WERI-Rb-1 (cell line): ENCODE measurements around the gene KCNJ15.

ENCODE experiments used
- DNase-seq: peaks from one replicate; pipeline ENCODE4 v3.0.0-alpha.2; 2020
- H3K27ac ChIP-seq: fragments of 250-450 bp; sonication (Bioruptor Pico); 2 replicates; pipeline ENCODE4 v1.5.1; 2020; ENCODE audit warnings: mild to moderate bottlenecking, moderate library complexity
- H3K27me3 ChIP-seq: fragments of 250-450 bp; sonication (Bioruptor Pico); 2 replicates; pipeline ENCODE4 v1.5.1; 2021; ENCODE audit warnings: mild to moderate bottlenecking, low read depth, moderate library complexity; ENCODE audit not compliant: insufficient read depth, severe bottlenecking
- H3K36me3 ChIP-seq: fragments of 250-450 bp; sonication (Bioruptor Pico); 2 replicates; pipeline ENCODE4 v1.5.1; 2020; ENCODE audit warnings: mild to moderate bottlenecking, moderate library complexity
- H3K4me3 ChIP-seq: 2 replicates; pipeline ENCODE4 v1.5.1; 2011; ENCODE audit warnings: low read depth, mild to moderate bottlenecking, control low read depth, low read length
- H3K9me3 ChIP-seq: fragments of 250-450 bp; sonication (Bioruptor Pico); 2 replicates; pipeline ENCODE4 v1.5.1; 2021; ENCODE audit warnings: mild to moderate bottlenecking, moderate library complexity; ENCODE audit not compliant: severe bottlenecking
- TF ChIP-seq, protein P1 (sequence below): IDR thresholded peaks from 2 replicates; pipeline ENCODE4 v1.5.1; 2011; ENCODE audit warnings: low read depth, mild to moderate bottlenecking, control low read depth, inconsistent platforms, low read length

KCNJ15 gene

DNA sequence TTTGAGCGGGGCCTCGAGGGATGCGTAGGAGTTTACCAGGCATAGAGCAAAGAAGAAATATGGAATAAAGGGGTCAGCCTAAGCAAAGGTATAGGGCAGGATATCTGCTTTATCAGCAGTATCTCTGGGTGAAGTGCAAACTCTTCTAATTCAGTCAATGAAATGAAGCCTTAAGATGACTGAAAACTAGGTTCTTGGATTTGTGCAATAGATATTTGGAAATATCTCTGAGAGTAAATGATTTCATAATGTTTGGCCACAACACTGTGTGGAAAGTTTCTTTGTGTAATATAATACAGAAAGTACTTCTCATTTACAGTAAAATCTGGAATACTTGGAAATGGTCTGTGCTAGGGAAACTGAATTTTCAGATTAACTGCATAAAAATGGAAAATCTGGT lies 26.1 kb downstream of the KCNJ15 start:
- no peak for DNase-seq
- H3K27ac ChIP-seq = no peak overlapping the region
- no peaks in the 10 kb centered on the region for H3K27me3 ChIP-seq
- H3K9me3 ChIP-seq = no peaks in the 10 kb centered on the region
- H3K36me3 ChIP-seq = no peaks in the 10 kb centered on the region
- no peak overlapping the region for H3K4me3 ChIP-seq
- TF ChIP-seq, protein P1, sequence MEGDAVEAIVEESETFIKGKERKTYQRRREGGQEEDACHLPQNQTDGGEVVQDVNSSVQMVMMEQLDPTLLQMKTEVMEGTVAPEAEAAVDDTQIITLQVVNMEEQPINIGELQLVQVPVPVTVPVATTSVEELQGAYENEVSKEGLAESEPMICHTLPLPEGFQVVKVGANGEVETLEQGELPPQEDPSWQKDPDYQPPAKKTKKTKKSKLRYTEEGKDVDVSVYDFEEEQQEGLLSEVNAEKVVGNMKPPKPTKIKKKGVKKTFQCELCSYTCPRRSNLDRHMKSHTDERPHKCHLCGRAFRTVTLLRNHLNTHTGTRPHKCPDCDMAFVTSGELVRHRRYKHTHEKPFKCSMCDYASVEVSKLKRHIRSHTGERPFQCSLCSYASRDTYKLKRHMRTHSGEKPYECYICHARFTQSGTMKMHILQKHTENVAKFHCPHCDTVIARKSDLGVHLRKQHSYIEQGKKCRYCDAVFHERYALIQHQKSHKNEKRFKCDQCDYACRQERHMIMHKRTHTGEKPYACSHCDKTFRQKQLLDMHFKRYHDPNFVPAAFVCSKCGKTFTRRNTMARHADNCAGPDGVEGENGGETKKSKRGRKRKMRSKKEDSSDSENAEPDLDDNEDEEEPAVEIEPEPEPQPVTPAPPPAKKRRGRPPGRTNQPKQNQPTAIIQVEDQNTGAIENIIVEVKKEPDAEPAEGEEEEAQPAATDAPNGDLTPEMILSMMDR = no peak

DNA sequence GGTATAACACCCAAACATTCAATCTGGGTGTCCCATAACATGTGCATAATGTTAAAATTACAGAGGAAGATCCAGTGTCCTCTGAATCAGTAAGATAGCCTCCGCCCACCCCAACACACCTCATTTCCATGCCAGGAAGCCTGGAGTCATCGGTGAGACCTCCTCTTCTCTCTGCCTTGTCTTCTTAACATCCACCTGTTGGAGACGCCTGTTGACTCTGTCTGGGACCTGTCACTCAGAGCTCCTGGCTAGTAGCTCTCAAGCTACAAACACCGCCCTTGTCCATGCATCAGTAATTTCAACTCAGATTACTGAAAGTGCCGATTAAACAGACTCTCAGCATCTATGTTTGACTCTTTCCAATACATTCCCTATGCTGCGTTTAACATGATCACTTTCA lies 27.4 kb downstream of the KCNJ15 start:
- TF ChIP-seq, protein P1 = no peak
- Histone ChIP-seq H3K27ac (no peak overlapping the region), H3K27me3 (no peaks in the 10 kb centered on the region), H3K9me3 (no peaks in the 10 kb centered on the region), H3K36me3 (no peaks in the 10 kb centered on the region), H3K4me3 (no peak overlapping the region)
- no peak for DNase-seq

DNA sequence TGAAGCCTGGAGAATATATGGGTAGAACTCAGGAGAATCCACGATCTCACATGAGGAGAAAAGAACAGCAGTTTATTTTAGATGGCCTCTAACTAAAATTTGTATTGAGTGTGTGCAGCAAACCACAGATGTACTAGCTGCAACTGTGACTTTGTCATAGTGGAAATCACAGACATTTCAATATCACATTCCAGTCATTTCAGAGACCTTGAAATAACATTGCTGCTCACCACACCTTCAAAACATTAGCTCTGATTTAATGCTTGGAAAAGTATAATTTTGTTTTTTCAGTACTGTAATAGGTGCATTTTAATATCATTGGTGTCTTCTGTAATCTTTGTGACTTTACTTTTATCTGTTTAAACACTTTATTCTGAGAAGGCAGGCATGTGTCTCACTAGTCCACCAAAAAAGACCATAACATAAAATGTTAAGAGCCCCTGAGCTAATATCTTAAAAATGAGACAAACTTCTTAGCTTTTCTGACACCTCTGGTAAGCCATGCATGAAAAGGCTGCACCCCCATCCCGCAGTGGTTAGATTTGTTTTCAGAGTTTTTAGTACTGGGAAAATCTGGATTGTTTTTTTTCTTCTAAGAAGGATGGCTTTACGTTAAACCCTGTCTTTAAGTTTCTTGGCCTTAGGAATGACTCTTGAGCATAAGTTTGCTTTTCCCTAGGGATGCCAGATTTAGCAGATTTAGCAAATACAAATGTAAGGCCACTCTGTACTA lies 30.1 kb downstream of the KCNJ15 start:
- DNase-seq = no peak
- no peak overlapping the region for H3K4me3 ChIP-seq
- H3K27me3 ChIP-seq = no peaks in the 10 kb centered on the region
- H3K36me3 ChIP-seq = no peaks in the 10 kb centered on the region
- TF ChIP-seq, protein P1 = no peak
- no peaks in the 10 kb centered on the region for H3K9me3 ChIP-seq
- H3K27ac ChIP-seq = no peak overlapping the region

DNA sequence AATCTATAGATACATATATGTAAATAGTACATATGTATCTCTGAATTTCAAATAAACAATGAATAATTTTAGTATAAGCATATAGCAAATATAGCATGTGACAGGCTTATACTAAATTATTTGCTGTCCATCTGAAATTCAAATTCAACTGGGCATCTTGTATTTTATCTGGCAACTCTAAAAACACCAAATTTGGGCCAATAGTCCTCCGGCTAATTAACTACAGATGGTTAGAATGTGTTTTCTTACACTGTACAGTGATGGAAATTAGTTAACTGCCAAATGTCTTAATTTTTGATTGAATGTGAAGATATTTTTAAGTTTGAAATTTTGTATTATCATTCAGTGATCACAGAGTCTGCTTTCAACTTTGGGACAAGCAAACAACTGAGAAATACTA lies 30.7 kb downstream of the KCNJ15 start:
- no peak overlapping the region for H3K4me3 ChIP-seq
- H3K36me3 ChIP-seq = no peaks in the 10 kb centered on the region
- TF ChIP-seq, protein P1 = no peak
- no peaks in the 10 kb centered on the region for H3K27me3 ChIP-seq
- no peak overlapping the region for H3K27ac ChIP-seq
- no peak for DNase-seq
- H3K9me3 ChIP-seq = no peaks in the 10 kb centered on the region

DNA sequence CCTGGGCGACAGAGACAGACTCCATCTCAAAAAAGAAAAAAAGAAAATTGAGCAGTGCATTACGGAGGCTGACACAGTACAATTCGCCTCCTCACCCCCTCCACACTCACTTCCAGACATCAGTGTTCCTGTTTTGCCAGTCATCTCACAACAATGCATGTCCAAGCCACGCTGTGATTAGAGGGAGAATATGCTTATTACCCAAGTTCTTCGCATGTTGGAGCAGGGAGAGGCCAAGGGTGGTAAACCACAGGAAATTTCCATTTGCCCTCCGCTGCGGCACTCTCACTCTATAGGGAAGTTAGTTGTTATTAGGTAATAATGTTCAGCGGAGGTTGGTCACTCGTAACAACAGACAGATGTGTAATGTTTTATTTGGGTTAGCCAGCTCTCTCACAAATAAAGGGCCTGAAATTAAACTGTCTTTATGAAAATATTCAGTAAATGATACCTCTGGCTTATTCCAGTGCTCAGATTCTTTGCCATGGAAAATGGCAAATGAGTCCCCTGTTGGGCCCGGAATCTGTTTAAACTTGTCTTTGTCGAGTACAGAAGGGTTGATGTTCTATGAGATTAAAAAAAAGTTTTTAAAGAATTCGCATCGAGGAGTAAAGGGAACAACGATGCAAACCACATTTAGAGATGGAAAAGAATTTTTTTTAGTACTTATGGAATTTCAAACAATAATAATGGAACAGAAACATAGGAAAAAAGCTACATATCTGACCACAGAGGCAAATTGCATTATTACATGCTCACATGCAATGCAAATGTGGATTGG lies 33.1 kb downstream of the KCNJ15 start:
- H3K9me3 ChIP-seq = no peaks in the 10 kb centered on the region
- no peaks in the 10 kb centered on the region for H3K27me3 ChIP-seq
- no peak overlapping the region for H3K27ac ChIP-seq
- H3K36me3 ChIP-seq = no peaks in the 10 kb centered on the region
- no peak overlapping the region for H3K4me3 ChIP-seq
- no peak for DNase-seq
- TF ChIP-seq, protein P1 = no peak
